ENCODE results near the gene HSPA12A. TPM values are rescaled to one million over a fixed set of nuclear protein-coding genes. Genes with fewer than 3 reads are reported as not detected.
A peak's percentile ranks its signal among the peaks of the same experiment; 100 is the strongest.

HSPA12A gene
- total and polyA plus RNA-seq, 7 donors = 1.4 to 17.4 (median 12.3) TPM

DNA sequence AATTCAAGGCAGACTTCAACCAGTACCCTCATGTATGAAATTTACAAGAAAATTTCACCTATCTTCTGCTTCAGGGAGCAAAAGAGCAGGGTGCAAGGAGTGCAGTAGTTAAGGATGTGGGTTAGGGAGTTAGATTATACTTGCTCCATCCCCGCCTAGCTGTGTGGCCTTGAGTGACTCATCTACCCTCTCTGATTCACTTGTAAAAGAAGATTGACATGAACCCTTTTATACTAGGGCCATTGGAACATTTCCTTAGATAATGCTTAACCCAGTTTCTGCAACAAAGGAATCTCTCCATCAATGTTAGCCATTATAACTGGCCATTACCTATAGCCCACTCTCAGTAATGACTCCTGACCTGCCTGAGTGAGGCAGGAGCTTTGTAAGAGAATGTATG is 10.2 kb upstream of the HSPA12A start:
- H3K9me3 ChIP-seq = no peaks in the 10 kb centered on the region
- intact Hi-C loops (cut with DNase I) = no loop called here
- no peak overlapping the region for H3K4me3 ChIP-seq
- DNase-seq = peak; percentile 10
- peak overlapping the region in 2 of 4 donors; percentile 3 to 22 for H3K27ac ChIP-seq
- TF ChIP-seq, protein P1, sequence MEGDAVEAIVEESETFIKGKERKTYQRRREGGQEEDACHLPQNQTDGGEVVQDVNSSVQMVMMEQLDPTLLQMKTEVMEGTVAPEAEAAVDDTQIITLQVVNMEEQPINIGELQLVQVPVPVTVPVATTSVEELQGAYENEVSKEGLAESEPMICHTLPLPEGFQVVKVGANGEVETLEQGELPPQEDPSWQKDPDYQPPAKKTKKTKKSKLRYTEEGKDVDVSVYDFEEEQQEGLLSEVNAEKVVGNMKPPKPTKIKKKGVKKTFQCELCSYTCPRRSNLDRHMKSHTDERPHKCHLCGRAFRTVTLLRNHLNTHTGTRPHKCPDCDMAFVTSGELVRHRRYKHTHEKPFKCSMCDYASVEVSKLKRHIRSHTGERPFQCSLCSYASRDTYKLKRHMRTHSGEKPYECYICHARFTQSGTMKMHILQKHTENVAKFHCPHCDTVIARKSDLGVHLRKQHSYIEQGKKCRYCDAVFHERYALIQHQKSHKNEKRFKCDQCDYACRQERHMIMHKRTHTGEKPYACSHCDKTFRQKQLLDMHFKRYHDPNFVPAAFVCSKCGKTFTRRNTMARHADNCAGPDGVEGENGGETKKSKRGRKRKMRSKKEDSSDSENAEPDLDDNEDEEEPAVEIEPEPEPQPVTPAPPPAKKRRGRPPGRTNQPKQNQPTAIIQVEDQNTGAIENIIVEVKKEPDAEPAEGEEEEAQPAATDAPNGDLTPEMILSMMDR (IDR thresholded peaks at IDR 0.05) = no peak
- TF ChIP-seq EP300 (IDR thresholded peaks at IDR 0.05) (no peak), POLR2A (IDR thresholded peaks at IDR 0.05) (no peak)
- H3K27me3 ChIP-seq = no peaks in the 10 kb centered on the region
- peaks cover 0 to 14% (median 10%) of the 10 kb centered on the region in 4 donors for H3K4me1 ChIP-seq
- 39 to 66% methylated on average over 1 of the region's 1 CpG for WGBS, 2 donors
- H3K36me3 ChIP-seq = no peaks in the 10 kb centered on the region

DNA sequence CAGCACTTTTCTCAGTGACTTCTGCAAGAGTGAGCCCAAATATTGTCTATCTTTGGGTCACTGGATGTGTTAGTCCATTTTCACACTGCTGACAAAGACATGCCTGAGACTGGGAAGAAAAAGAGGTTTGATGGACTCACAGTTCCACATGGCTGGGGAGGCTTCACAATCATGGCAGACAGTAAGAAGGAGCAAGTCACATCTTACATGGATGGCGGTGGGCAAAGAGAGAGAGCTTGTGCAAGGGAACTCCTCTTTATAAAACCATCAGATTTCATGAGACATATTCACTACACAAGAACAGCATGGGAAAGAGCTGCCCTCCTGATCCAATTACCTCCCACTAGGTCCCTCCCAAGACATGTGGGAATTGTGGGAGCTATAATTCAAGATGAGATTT is 6.1 kb upstream of the HSPA12A start:
- Histone ChIP-seq H3K27ac (no peak overlapping the region), H3K27me3 (no peaks in the 10 kb centered on the region), H3K4me1 (peaks cover 0 to 1% (median under 1%) of the 10 kb centered on the region in 4 donors), H3K4me3 (no peak overlapping the region), H3K36me3 (no peaks in the 10 kb centered on the region), H3K9me3 (no peaks in the 10 kb centered on the region)
- TF ChIP-seq, protein P1 (IDR thresholded peaks at IDR 0.05) = no peak
- TF ChIP-seq POLR2AphosphoS5 (IDR thresholded peaks at IDR 0.05) (no peak), EP300 (IDR thresholded peaks at IDR 0.05) (no peak)
- WGBS, 2 donors = 97 to 100% methylated on average over 1 of the region's 1 CpG
- DNase-seq = peak; percentile 32
- intact Hi-C loops (cut with DNase I) = loop anchor here (10.0 kb wide), 1 partner anchor 626 kb away; the partner anchor contains the start of gene PDZD8

DNA sequence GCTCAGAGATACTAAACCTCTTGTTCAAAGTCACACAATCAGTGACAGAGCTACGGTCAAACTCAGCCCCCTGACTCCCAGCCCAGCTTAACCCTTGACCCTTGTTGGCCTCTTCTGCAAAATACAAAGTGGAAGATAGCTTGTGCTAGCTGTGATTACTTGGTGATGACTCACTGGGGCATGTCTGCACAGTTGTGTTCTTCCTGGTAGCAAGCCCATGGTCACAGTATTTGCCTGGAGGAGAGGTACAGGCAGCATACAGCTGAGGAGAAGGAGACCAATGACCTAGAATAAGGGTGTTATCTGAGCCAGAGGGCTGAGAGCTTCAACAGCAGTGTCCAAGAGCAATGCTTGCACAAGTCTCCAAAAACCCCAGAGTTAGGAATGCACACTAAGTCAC is 5.7 kb upstream of the HSPA12A start:
- H3K27me3 ChIP-seq = no peaks in the 10 kb centered on the region
- no peaks in the 10 kb centered on the region for H3K9me3 ChIP-seq
- no peak overlapping the region for H3K27ac ChIP-seq
- TF ChIP-seq EP300 (IDR thresholded peaks at IDR 0.05) = no peak
- TF ChIP-seq POLR2AphosphoS5 (IDR thresholded peaks at IDR 0.05) = no peak
- TF ChIP-seq, protein P1 (IDR thresholded peaks at IDR 0.05) = no peak
- no peak for TF ChIP-seq POLR2A (IDR thresholded peaks at IDR 0.05)
- DNase-seq = peak; percentile 35
- H3K36me3 ChIP-seq = no peaks in the 10 kb centered on the region
- no peak overlapping the region for H3K4me3 ChIP-seq
- H3K4me1 ChIP-seq = peaks cover 0 to 5% (median 4%) of the 10 kb centered on the region in 4 donors
- 24 to 69% methylated on average over 1 of the region's 1 CpG for WGBS, 2 donors
- intact Hi-C loops (cut with DNase I) = loop anchor here (10.0 kb wide), 1 partner anchor 627 kb away; the partner anchor contains the start of gene PDZD8

DNA sequence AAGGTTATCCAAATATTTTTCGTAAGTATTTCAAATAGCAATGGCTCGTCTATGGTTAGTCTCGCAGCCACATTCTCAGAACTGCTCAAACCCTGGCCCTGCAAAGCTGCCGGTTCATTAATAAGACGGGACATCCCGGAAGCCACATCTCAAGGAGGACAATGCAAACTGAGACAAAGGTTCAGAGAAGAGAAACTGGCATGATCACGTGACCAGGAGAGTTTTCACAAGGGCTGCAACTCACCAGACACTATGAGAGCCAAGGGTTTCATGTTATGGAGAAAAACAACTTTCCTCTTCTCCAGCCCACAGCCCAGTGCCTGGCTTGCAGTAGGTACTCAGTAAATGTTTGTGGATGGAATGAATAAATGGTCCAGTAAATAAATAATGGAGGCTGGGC is 5.0 kb upstream of the HSPA12A start:
- H3K27me3 ChIP-seq = no peaks in the 10 kb centered on the region
- no peaks in the 10 kb centered on the region for H3K36me3 ChIP-seq
- no peak overlapping the region for H3K4me3 ChIP-seq
- no peaks in the 10 kb centered on the region for H3K9me3 ChIP-seq
- intact Hi-C loops (cut with DNase I) = loop anchor here (10.0 kb wide), 1 partner anchor 627 kb away; the partner anchor contains the start of gene PDZD8
- WGBS, 2 donors = 75 to 93% methylated on average over 7 of the region's 7 CpGs
- H3K4me1 ChIP-seq = peaks cover 0 to 8% (median 5%) of the 10 kb centered on the region in 4 donors
- TF ChIP-seq EP300 (IDR thresholded peaks at IDR 0.05) = no peak
- TF ChIP-seq, protein P1 (IDR thresholded peaks at IDR 0.05) = no peak
- no peak for TF ChIP-seq POLR2AphosphoS5 (IDR thresholded peaks at IDR 0.05)
- no peak for TF ChIP-seq POLR2A (IDR thresholded peaks at IDR 0.05)
- H3K27ac ChIP-seq = peak overlapping the region in 1 of 4 donors; percentile 18
- DNase-seq = peak; percentile 14

- DNase-seq = no peak
- intact Hi-C loops (cut with DNase I) = loop anchor here (5.0 to 10.0 kb wide), 2 partner anchors 42 to 630 kb away; partner anchors contain the start of gene PDZD8
- Histone ChIP-seq H3K27me3 (no peaks in the 10 kb centered on the region), H3K27ac (no peak overlapping the region), H3K9me3 (no peaks in the 10 kb centered on the region), H3K36me3 (no peaks in the 10 kb centered on the region), H3K4me3 (no peak overlapping the region), H3K4me1 (peaks cover 0 to 21% (median 11%) of the 10 kb centered on the region in 4 donors)
- TF ChIP-seq EP300 (IDR thresholded peaks at IDR 0.05) (no peak), POLR2AphosphoS5 (IDR thresholded peaks at IDR 0.05) (no peak), POLR2A (IDR thresholded peaks at IDR 0.05) (no peak)
- TF ChIP-seq, protein P1 (IDR thresholded peaks at IDR 0.05) = no peak
- WGBS, 2 donors = 78 to 86% methylated on average over 6 of the region's 6 CpGs
Observed at GRCh38 chr10:116744885-116745284, 2.5 kb upstream of the HSPA12A start.

All from sigmoid colon (tissue), 7 donors.